Smooth muscle cell (in vitro differentiated cells): ENCODE measurements around the gene PACS1. TPM values are rescaled to one million over a fixed set of nuclear protein-coding genes. Genes with fewer than 3 reads are reported as not detected.

ENCODE experiments used
- DNase-seq: peaks from one replicate; lab custom pipeline; 2025; ENCODE audit not compliant: unreplicated experiment; lab: John Stamatoyannopoulos, UW
- H2AFZ ChIP-seq: fragments of 200-600 bp; sonication (generic); 2 replicates; pipeline ENCODE4 v1.6.0; 2016; ENCODE audit warnings: antibody characterized with exemption, low read depth, mild to moderate bottlenecking
- H3F3A ChIP-seq: fragments of 200-600 bp; sonication (generic); 2 replicates; pipeline ENCODE4 v1.6.0; 2017; ENCODE audit warnings: antibody characterized with exemption, low read depth
- H3K27ac ChIP-seq: fragments of 200-600 bp; sonication (generic); 2 replicates; pipeline ENCODE4 v1.5.1; 2016; ENCODE audit warnings: low read depth, mild to moderate bottlenecking
- H3K27me3 ChIP-seq: fragments of 200-600 bp; sonication (generic); 2 replicates; pipeline ENCODE4 v1.6.1; 2016; ENCODE audit warnings: low read depth, mild to moderate bottlenecking
- H3K36me3 ChIP-seq: fragments of 200-600 bp; sonication (generic); 2 replicates; pipeline ENCODE4 v1.5.1; 2016; ENCODE audit warnings: low read depth
- H3K4me1 ChIP-seq: fragments of 200-600 bp; sonication (generic); 2 replicates; pipeline ENCODE4 v1.5.1; 2016; ENCODE audit warnings: low read depth
- H3K4me2 ChIP-seq: fragments of 200-600 bp; sonication (generic); 2 replicates; pipeline ENCODE4 v1.6.0; 2016; ENCODE audit warnings: mild to moderate bottlenecking
- H3K4me3 ChIP-seq: fragments of 200-600 bp; sonication (generic); 2 replicates; pipeline ENCODE4 v1.5.1; 2016; ENCODE audit warnings: mild to moderate bottlenecking
- H3K79me2 ChIP-seq: fragments of 200-600 bp; sonication (generic); 2 replicates; pipeline ENCODE4 v1.6.0; 2016; ENCODE audit warnings: low read depth, mild to moderate bottlenecking
- H3K9ac ChIP-seq: fragments of 200-600 bp; sonication (generic); 2 replicates; pipeline ENCODE4 v1.6.0; 2016; ENCODE audit warnings: low read depth
- H3K9me3 ChIP-seq: fragments of 200-600 bp; sonication (generic); replicated peaks from 2 replicates; pipeline ENCODE4 v1.5.1; 2016; ENCODE audit warnings: low read depth
- H4K20me1 ChIP-seq: fragments of 200-600 bp; sonication (generic); 2 replicates; pipeline ENCODE4 v1.6.0; 2016; ENCODE audit warnings: low read depth
- CTCF ChIP-seq: fragments of 200-600 bp; sonication (generic); IDR thresholded peaks from 2 replicates; pipeline ENCODE4 v1.5.1; 2017; ENCODE audit warnings: borderline replicate concordance, mild to moderate bottlenecking, antibody characterized with exemption; ENCODE audit not compliant: insufficient read depth, poor library complexity, severe bottlenecking
- WGBS: methylation state at CpG from one replicate; pipeline ENCODE4 v1.1.7; 2016; ENCODE audit warnings: low lambda C conversion rate; 5-methylcytosine and 5-hydroxymethylcytosine counted together
- polyA plus RNA-seq: library from polyadenylated mRNA; unstranded; fragments of >200 nt; fragmentation: Nextera tagmentation; extraction: Ambion mirVana; gene quantifications from 2 replicates; pipeline ENCODE4 v1.2.1, GENCODE V29; 2016
- total RNA-seq: library from RNA; depleted of rRNA; stranded (reverse); fragments of >200 nt; gene quantifications from 2 replicates; pipeline ENCODE4 v1.2.3, GENCODE V29; 2014

The PACS1 gene
- total and polyA plus RNA-seq, 2 experiments from 2014 or later = 87.6 to 140 TPM

- Histone ChIP-seq H4K20me1 (no peaks in the 10 kb centered on the region), H3K27ac (no peak within 1 kb of the TSS), H3K4me1 (no peaks in the 10 kb centered on the region), H3K79me2 (no peaks in the 10 kb centered on the region), H3K36me3 (no peaks in the 10 kb centered on the region), H3K9me3 (no peaks in the 10 kb centered on the region), H3K27me3 (no peaks in the 10 kb centered on the region), H2AFZ (no peak within 1 kb of the TSS), H3K4me2 (no peak within 1 kb of the TSS), H3F3A (no peaks in the 10 kb centered on the region), H3K9ac (no peak within 1 kb of the TSS), H3K4me3 (no peak within 1 kb of the TSS)
- no peak for DNase-seq
- no peak for TF ChIP-seq CTCF
- WGBS = 94% methylated on average over 18 of the region's 18 CpGs
These were observed 44.0 kb upstream of the PACS1 start, which contains the start of gene CATSPER1 for GRCh38 chr11:66026017-66026529. CATSPER1 (minus strand) TSS chr11:66026479; CDS start chr11:66026379, 100 bp downstream.

- no peak for TF ChIP-seq CTCF
- Histone ChIP-seq H3K9ac (no peak overlapping the region), H3K27ac (no peak overlapping the region), H3K4me1 (no peaks in the 10 kb centered on the region), H3K36me3 (no peaks in the 10 kb centered on the region), H4K20me1 (no peaks in the 10 kb centered on the region), H3K9me3 (no peaks in the 10 kb centered on the region), H3K4me3 (no peak overlapping the region), H3F3A (no peaks in the 10 kb centered on the region), H3K27me3 (no peaks in the 10 kb centered on the region), H3K4me2 (no peak overlapping the region), H3K79me2 (no peaks in the 10 kb centered on the region), H2AFZ (no peak overlapping the region)
- WGBS = 86% methylated on average over 8 of the region's 8 CpGs
- no peak for DNase-seq
These were observed 36.9 kb upstream of the PACS1 start for GRCh38 chr11:66032957-66033735.

GRCh38 chr11:66035653-66036333 lies 34.3 kb upstream of the PACS1 start:
- no peaks in the 10 kb centered on the region for H3K79me2 ChIP-seq
- WGBS = 86% methylated on average over 9 of the region's 9 CpGs
- no peaks in the 10 kb centered on the region for H4K20me1 ChIP-seq
- no peak for TF ChIP-seq CTCF
- H3K36me3 ChIP-seq = no peaks in the 10 kb centered on the region
- no peak overlapping the region for H2AFZ ChIP-seq
- H3K4me2 ChIP-seq = no peak overlapping the region
- H3K27me3 ChIP-seq = no peaks in the 10 kb centered on the region
- DNase-seq = no peak
- no peaks in the 10 kb centered on the region for H3K9me3 ChIP-seq
- no peak overlapping the region for H3K4me3 ChIP-seq
- H3K27ac ChIP-seq = no peak overlapping the region
- H3K9ac ChIP-seq = no peak overlapping the region
- no peaks in the 10 kb centered on the region for H3K4me1 ChIP-seq
- no peaks in the 10 kb centered on the region for H3F3A ChIP-seq
